GM19395 (cell line): ENCODE data around the gene HDAC9.

ENCODE experiments used
- ATAC-seq: cut with Tn5 transposase; IDR thresholded peaks from one replicate; pipeline ENCODE4 v1.9.1; 2021; ENCODE audit warnings: mild to moderate bottlenecking, moderate library complexity; ENCODE audit not compliant: unreplicated experiment

The HDAC9 gene

DNA sequence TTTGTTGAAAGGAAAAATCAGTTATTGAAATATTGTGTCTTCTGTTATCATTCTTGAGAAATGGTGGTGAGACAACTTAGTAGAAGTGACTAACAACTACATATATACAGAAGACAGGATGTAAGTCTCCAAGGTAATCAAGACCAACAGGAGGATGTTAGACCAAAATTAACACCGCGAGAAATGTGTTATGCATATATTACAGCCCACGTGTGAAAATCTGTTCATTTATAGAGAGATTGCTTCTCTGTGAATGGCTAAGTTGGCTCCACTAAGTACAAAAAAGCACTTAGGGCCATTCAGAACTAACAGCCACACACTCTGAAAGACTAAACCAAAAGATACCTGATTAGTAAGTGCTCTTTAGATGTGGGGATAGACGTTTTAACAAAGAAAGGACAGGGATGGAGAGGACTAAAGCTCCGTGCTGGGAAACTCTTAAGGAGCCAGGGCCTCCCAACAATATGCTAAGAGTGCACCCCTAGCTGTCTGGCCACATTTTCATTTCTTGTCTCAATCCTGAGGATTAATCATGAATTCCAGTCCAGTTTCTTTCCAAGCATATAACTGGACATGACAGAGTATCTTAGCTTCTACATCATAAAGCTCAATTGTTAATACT, 26.5 kb downstream of the HDAC9 start:
- peak; percentile 69 for ATAC-seq

DNA sequence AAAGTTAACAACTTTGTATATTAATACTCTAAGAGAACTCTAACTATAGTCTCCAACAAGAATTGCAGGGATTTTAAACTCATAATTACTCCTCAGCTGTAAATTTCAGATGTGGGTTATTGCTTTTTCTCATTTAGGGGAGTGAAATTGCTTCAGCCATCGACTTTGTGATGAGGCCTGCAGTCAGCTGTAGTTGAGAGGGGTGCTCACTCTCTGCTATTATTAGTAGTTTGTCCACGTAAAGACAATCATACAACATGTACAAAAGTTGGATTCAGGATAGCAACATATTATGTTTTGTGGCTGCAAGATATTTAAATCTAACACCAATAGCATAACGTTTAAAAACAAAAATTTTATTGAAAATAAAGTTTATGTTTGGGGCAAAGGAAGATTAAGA, 28.7 kb downstream of the HDAC9 start:
- ATAC-seq, result no peak

DNA sequence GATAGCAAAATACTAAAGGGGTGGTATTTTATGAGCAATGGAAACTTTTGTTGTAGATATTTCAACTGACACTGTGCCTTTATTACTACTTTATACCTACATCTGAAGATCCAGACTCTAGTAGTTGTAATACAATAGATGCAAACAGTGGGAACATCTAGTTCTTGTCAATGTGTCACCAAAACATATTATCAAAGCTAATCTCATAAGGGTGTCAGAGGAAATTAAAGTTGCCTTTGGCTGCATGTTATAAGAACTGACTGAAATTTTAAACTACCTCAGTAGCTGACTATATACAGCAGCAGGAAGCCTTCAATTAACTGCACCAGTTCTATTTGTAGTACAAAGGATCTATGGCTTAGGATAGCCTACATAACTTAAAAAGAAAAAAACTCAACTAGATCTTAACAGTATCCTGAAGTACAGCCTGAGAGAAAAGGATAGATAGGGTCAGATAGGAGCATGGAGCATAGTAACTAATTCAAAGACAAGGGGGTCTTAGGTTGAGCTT, 30.9 kb downstream of the HDAC9 start:
- ATAC-seq, result no peak

DNA sequence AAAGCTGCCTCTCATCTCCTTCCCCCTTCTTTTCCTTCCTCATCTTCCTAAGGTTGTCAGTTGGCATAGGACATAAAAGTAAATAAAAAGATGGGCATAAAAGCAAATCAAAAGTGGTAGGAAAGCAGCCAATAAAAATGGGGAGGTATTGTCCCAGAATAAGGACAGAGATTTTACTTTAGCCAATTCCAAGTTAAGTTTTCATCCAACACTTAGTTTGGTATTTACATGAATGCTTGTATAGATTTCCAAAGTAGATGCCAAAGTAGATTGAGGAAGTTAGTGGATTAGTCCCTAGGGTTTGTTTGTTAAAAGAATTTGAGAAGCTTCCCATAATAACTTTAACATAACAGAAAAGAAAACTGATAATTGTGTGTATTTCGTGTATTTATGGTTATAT, 33.7 kb downstream of the HDAC9 start:
- no peak for ATAC-seq

DNA sequence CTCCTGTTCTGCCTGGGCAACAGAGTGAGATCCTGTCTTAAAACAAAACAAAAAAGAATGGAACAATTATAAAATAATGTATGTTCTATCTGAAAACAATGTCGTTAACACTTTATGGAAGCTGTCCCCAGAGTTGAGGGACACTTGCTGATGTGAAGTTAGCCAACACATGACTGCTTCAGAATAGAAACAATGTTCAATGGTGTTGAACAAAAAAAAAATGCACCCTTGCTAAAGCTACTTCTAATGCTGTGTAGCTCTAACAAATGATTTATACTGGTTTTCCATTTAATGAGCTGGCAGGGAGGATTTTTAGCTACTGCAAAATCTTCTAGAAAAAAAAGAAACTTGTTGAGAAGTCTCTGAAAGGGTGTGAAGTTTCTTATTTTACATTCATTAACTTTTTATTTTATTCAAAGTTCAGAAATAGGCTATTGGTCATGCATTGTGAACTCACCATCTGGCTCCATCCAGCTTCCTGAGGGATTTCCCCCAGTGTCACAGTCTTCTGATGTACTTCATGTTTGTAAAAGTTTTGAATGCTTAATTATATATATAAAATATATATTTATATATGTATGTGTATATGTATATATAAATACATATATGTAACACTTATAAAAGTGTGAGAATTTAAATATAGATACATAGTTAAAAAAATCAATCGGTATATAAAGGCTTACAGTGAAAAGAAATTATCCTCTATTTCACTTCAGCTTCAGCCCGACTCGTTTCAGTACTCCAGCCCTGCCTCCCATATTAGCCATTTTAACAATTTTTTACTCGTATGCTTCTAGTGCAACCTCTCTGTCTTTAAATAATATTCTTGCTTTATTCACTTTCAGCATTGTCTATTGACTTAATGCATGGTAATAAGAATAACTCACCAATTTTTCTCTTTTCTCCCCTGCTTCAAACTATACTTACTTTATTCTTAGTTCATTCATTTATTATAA, 35.0 kb downstream of the HDAC9 start:
- peak; percentile 75 for ATAC-seq

DNA sequence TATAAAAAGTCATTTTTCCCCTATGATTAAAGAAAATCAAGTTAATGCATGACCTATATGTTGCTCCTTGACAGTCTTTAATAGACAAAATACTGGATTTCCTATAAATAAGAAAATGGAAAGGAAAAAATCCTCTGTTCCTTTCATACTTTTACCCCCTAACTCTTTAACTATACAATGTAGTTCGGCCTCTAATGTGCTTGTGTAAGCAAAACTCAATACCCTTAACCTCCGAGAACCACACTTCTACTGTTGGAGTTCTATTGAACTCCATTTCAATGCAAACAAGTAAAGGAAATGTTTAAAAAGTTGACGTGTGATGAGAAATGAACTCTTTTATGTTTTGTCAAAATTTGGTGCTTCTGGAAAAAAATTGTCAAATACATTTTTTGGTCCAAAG, 36.0 kb downstream of the HDAC9 start:
- no peak for ATAC-seq

DNA sequence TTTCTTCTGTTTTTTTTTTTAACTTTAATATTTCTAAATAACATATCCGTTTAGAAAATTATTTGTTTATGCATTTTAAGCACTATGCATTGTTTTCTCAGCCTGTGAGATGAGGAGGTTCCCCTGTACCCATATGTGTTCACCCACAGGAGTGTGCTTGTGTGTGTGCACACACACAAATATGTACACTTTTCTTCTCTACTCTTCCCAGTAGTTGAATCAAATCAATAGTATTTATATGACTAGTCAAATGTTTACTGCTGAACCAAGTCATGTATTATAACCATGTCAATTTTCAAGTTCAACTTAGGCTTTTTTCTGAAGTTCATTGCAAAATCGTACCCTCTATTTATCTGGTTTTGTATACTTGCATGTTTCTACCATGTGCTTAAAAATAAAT, 37.3 kb downstream of the HDAC9 start:
- ATAC-seq, result no peak

DNA sequence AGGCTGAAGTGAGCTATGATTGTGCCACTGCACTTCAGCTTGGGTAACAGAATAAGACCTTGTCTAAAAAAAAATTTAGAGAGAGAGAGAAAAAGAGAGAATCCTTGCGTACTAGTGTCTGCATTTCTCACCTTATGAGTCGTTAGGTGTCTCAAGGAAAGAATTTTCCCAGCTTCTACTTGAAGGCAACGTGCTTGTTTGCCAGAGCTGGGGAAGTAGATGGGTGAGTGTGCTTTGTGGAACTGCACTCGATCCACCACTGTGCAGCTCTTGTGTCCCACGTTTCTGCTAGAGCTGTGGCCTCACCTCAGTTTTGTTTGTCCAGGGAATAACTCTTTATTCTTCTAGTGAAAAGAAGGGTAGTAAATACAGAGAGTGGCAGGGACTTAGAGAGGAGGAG, 38.9 kb downstream of the HDAC9 start:
- no peak for ATAC-seq

DNA sequence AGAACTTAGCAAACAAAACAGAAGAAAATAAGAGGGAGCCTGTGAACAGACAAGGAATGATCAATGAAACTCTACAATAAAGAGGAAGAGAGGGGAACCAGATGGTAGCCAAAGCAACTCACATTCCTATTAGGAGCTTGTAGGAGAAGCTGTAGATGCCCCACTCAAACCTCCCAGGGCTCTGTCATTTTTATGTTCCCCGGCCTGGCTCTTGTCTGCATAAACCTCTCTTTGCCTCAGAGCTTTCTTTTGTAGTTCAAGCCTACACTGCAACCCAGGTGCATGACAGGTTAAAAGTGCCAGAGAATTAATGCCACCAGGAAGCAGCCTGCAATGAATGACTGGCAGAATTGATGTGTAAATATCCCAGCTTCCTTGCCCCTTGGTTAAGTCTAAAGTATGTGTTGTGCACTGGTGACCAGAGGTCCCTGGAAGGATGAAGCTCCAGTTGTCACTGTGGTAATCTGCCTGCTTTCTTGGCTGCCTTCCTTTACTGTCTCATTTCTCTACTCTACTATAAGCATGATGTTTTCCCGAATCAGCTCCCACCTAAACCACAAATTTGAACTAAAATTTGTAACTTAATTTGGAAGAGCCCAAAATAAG, 40.4 kb downstream of the HDAC9 start:
- no peak for ATAC-seq

DNA sequence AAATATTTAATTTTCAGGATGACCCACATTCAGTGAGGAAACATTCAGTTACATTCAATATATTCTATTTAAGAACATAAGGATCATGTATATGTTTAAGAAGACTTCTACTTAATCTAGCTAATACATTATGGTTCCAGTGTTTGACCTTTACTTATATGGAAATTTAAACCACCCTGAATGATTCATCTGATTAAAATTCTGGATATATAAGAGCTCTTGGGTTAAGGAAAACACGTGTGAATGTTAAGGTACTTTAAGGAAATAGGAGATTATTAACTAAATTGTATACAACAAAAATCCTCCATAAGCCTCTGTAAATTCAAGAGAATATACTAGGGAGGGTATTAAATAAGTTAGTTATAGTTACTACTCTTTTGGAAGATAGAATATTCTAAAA, 40.9 kb downstream of the HDAC9 start:
- ATAC-seq, result no peak

DNA sequence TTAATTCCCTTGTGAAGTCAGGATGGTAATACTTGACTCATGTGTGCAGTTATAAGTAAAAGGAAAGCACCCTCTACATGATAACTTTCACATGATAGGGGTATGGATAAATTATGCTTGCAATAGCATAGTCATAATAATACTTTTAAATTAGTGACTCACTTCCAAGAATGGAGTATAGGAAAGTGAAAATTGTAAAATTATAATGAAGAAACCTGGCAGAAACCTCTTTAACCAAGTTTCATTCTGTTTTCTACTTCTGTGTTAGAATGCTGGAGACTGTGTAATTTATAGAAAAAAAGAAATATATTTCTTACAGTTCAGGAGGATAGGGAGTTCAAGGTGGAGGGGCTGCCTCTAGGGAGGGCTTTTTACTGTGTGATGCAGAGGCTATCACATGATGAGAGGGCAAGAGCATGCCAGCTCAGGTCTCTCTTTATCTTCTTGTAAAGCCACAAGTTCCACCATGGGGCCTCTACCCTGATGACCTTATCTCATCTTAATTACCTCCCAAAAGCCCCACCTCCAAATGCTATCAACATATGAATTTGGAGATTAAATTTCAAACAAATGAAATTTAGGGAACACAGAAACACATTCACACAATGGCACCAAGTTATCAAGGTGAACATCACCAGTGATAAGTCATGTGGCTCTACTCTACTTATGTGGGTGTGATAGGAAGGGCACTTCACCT, 43.2 kb downstream of the HDAC9 start:
- peak; percentile 79 for ATAC-seq

DNA sequence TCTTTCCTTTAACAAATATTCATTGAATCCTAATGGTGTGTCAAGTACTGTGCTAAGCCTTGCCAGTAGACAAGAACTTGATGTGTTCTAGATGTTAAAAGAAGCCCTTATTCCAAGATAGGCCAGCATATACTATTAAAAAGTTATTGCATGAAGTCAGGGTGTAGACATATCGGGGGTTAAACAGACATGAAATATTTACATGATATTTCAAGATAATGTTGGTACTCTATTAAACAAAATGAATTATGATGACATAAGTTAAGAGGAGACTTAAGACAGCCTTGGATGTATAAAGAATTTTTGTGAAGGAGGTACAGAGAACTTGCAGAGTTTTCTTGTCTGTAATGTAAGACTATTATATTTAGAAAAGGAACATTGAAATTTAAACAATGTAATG, 44.8 kb downstream of the HDAC9 start:
- ATAC-seq, result no peak

DNA sequence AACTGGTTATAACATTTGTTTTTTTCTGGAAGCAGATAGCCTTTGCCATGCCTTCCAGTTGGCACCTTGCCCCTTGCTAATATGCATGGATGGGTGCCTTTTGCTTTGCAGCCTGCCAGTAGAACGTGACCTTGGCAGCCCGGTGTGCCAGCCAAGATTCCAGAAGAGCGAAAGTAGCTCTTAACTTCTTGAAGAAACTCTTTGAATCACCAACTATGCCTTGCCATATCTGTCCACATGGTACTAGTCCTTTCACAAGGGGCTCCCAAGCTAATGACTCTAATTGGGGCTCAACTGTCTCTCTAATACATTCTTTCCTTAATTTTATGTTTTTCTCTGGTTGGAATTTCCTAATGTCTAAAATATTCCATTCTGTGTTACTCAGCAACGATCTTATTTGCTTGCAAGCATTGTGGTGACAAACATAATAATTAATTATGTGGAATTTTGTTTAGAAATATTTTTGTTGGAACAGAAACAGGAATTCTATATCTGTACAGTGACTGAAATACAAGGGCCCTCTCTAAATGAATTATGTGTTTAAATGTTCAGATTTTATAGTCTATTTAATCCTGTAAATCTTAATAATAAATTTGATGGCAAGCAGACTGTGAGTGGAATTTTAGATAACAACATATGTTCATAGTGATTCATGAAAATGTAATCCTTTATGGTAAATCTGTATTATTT, 45.8 kb downstream of the HDAC9 start:
- ATAC-seq, result no peak

DNA sequence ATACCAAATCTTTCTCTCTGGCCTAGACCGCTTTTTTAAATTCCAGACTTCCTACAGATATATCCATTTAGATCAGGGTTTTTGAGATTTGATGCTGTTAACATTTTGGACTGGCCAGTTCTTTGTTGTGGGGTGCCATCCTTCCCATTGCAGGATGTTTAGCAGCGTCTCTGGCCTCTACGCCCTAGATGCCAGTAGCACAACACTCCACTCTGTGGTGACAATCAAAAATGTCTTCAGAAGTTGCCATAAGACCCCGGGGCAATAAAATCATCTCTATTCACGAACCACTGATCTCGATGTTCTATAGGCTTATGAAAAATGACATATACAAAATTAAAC, 46.3 kb downstream of the HDAC9 start:
- no peak for ATAC-seq

DNA sequence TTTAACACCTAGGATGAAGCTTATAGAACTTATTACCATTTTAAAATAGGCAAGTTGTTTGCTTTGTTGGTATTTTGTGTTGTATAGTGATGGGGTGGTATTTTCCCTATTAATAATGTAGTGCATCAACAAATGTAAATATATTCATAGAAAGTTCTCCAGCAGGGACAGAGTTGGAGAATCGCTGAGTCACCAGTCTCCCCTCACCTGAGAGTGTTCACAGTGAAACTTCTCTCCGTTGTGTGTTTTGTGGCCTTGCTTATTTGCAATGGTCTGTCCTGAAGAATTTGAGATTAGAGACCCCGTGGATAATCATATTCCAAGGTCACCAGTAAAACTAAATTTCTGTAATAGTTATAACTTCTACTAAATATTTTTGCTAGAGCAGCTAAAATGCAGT, 51.0 kb downstream of the HDAC9 start:
- no peak for ATAC-seq

DNA sequence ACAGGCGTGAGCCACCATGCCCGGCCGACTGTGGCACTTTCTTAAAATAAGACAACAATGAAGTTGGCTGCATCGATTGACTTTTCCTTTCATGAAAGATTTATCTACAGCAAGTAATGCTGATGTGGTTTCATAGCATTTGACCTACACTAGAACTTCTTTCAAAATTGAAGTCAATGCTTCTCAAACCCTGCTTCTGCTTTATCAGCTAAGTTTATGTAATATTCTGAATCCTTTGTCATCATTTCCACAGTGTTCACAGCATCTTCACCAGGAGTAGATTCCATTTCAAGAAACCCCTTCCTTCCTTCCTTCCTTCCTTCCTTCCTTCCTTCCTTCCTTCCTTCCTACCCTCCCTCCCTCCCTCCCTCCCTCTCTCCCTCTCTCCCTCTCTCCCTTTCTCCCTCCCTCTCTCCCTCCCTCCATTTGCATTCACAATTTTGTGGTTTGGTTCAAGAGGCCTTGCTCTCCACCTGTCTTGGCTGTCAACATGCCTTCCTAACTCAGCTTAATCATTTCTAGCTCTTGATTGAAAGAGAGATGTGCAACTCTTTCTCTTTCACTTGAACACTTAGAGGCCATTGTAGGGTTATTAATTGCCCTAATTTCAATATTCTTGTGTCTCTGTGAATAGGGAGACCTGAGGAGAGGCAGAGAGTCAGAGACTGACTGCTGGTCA, 52.1 kb downstream of the HDAC9 start:
- peak; percentile 77 for ATAC-seq

DNA sequence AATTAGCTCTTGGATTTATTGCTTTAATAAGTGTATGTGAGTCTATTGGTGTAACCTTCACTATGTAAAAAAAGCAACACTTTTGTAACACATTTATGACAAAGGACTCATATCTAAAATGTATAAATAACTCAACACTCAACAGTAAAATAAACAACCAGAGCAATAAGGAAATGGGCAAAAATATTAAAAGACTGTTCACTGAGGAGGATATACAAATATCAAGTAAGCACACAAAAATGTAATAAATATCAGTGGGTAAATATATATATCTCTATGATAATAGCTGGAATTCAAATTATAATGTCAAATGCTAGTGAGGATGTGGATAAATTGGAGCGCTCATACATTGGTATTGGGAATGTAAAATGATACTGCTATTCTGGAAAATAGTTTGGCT, 53.0 kb downstream of the HDAC9 start:
- no peak for ATAC-seq

DNA sequence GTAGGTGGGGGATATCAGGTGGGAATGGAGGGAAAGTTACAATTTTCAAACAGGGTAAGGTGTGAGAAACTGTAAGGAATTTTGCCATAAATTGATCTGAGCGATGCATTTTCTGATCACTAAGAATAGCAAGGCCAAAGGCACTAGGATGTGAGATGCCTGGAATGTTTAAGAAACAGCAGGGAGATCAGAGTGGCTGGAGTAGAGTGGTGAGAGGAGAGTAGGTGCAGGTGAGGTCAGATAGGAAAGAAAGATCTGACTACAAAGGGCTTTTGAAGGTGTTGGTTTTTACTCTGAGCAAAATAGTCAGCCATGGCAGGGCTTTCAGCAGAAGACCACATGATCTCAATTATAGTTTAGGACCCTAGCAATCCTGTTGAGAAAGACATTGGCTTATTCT, 55.0 kb downstream of the HDAC9 start:
- ATAC-seq, result no peak

DNA sequence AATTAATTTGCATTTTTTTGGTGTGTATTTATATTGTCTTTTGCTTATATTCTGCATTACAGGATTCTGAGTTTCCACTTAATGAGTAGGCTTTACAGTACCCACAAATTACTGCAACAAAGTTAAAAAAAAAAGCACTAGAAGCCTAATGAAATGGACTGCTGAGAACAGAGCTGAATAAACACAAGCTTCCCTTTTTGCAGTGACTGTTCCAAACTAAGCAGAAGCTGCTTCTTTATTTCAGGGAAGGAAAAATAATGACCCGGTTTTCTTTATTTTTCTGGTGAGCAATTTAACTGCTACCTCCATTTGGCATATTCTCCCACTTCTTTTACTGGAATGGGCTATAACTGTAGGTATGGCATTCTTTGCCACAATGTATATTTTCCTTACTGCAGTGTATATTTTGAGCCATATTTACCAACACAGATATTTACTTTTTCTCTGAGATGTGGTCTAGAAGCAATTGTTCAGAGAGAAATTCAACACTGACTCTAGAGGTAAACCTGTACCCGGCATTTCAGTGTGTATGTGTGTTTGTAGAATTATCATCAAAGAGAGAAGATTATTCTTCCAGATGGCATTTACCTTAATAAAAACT, 56.9 kb downstream of the HDAC9 start:
- ATAC-seq, result no peak
